ENCODE data around the gene BICC1. TPM values are rescaled to one million over a fixed set of nuclear protein-coding genes. Genes with fewer than 3 reads are reported as not detected.

BICC1 gene
- total and polyA plus RNA-seq, 2 of the 8 experiments (the other 6 are each of a cell fraction or from before 2014, with no cell fraction given), result 0.20 to 0.73 TPM

DNA sequence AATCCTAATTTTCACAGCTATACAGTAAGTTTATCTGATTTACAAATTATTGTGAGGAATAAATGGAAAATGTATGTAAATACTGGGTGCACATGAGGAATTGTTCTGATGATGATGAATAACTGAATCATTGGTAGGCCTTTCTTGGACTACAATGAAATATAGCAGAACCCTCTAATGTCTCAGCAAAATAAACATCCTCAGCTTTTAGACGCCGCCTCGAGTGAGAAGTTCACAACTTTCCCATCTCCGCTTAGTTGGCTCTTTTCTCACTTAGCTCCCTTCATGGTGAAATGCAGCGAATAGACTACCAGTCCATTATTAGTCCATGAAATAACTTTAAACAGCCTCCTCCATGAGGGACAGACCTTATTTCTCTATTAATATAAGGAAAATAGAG is 182.3 kb downstream of the BICC1 start:
- CTCF ChIA-PET (ENCODE audit: partially characterized antibody), result no interaction called here
- H3K9ac ChIP-seq (replicated peaks in 1 of 4; ENCODE audit: extremely low read depth in 1 of 4, low read depth in 3 of 4, low read length in 3 of 4), result no peak overlapping the region
- 78% methylated on average over 5 of the region's 5 CpGs; no CpG with 5 or more reads in 1 of the 2 experiments for WGBS, 2 experiments (ENCODE audit: extremely low coverage in 1 of 2, insufficient coverage in 1 of 2, insufficient read length in 1 of 2, insufficient replicate concordance in 2 of 2, low coverage in 1 of 2, low lambda C conversion rate in 2 of 2, missing lambda C conversion rate in 1 of 2)

More for the DNA sequence above, 182.3 kb downstream of the BICC1 start:
- H2BK120ac ChIP-seq (replicated peaks; ENCODE audit: low read depth, low read length), result no peak overlapping the region
- H2AFZ ChIP-seq (ENCODE audit: low read length), result no peak overlapping the region
- H3K27me3 ChIP-seq (replicated peaks in 1 of 4; ENCODE audit: control insufficient read depth in 3 of 4, extremely low read depth in 1 of 4, insufficient read depth in 3 of 4, low read length in 3 of 4), result no peaks in the 10 kb centered on the region
- FAIRE-seq (no peak), DNase-seq (ENCODE audit: low read depth in 1 of 2, low spot score in 2 of 2) (no peak)
- no peak overlapping the region for H3K27ac ChIP-seq (ENCODE audit: low read depth, low read length)
- no peak overlapping the region for H4K8ac ChIP-seq (ENCODE audit: extremely low read depth, insufficient read depth, low read length)
- no peak overlapping the region for H2BK12ac ChIP-seq (ENCODE audit: low read depth, low read length)
- no peaks in the 10 kb centered on the region for H3K23me2 ChIP-seq (ENCODE audit: low read depth, low read length)
- H4K91ac ChIP-seq (replicated peaks; ENCODE audit: insufficient read length, low read length), result no peak overlapping the region
- H3K79me1 ChIP-seq (ENCODE audit: low read depth, low read length), result no peaks in the 10 kb centered on the region
- no peaks in the 10 kb centered on the region for H3K36me3 ChIP-seq (ENCODE audit: control insufficient read depth in 2 of 4, insufficient read depth in 4 of 4, low read length in 3 of 4)
- H3K4me3 ChIP-seq (ENCODE audit: extremely low read depth in 1 of 4, insufficient read depth in 2 of 4, low read depth in 3 of 4, low read length in 4 of 4), result no peak overlapping the region
- no peaks in the 10 kb centered on the region for H4K20me1 ChIP-seq (replicated peaks in 1 of 2; ENCODE audit: control insufficient read depth in 1 of 2, insufficient read depth in 2 of 2, low read length in 2 of 2)
- no peak overlapping the region for H2AK5ac ChIP-seq (ENCODE audit: low read depth, low read length)
- no peaks in the 10 kb centered on the region; a peak in 1 of 4 replicates for H3K9me3 ChIP-seq (ENCODE audit: insufficient read depth in 2 of 2, low read depth in 1 of 2, low read length in 1 of 2)
- H2BK20ac ChIP-seq (ENCODE audit: low read length), result no peak overlapping the region
- no peaks in the 10 kb centered on the region for H3K79me2 ChIP-seq (ENCODE audit: control insufficient read depth in 1 of 2, insufficient read depth in 2 of 2, low read length in 2 of 2)
- no peak for TF ChIP-seq POU5F1 (IDR thresholded peaks at IDR 0.05; ENCODE audit: low read depth, low read length)
- no peak for TF ChIP-seq HDAC2 (IDR thresholded peaks at IDR 0.05; ENCODE audit: borderline replicate concordance in 1 of 2, low read depth in 2 of 2, low read length in 2 of 2)
- POLR2A ChIA-PET (ENCODE audit: partially characterized antibody), result no interaction called here
- H4K5ac ChIP-seq (ENCODE audit: insufficient read length, low read depth, low read length), result no peak overlapping the region
- no peak overlapping the region for H3K18ac ChIP-seq (ENCODE audit: extremely low read depth, low read length)
- H3K56ac ChIP-seq (replicated peaks; ENCODE audit: insufficient read length, low read depth, low read length), result no peak overlapping the region
- H2BK15ac ChIP-seq (ENCODE audit: low read length), result no peak overlapping the region
- H3K4ac ChIP-seq (replicated peaks; ENCODE audit: insufficient read length, low read depth, low read length), result no peak overlapping the region
- H2BK5ac ChIP-seq (ENCODE audit: low read depth, low read length), result no peak overlapping the region
- H3K23ac ChIP-seq (ENCODE audit: insufficient read length), result no peak overlapping the region
- H3K14ac ChIP-seq (ENCODE audit: insufficient read length), result no peak overlapping the region
- H3K4me2 ChIP-seq (ENCODE audit: insufficient read depth in 1 of 2, low read depth in 2 of 2, low read length in 2 of 2), result no peak overlapping the region
- H3K4me1 ChIP-seq (replicated peaks in 1 of 4; ENCODE audit: control insufficient read depth in 3 of 4, insufficient read depth in 4 of 4, low read length in 3 of 4), result peaks cover 0 to 4% (median 2%) of the 10 kb centered on the region in 4 experiments; a peak in 2 of 7 replicates
